Activated CD8-positive, alpha-beta T cell treated with anti-CD3 and anti-CD28 coated beads, Interleukin-2, amount 10 ng/mL, durations not matched to agents 7 days and 5 days (primary cell): ENCODE results near the gene GLB1L. TPM values are rescaled to one million over a fixed set of nuclear protein-coding genes. Genes with fewer than 3 reads are reported as not detected.

Experiments
- ATAC-seq: fragments of 150-1000 bp; cut with Tn5 transposase; one replicate; pipeline ENCODE4 v1.10.0; 2021; ENCODE audit warnings: moderate library complexity
- CTCF ChIA-PET: fragments of 350-600 bp; sonication (Branson Sonifier 250); formaldehyde crosslinking; loops from one replicate; lab custom pipeline; 2021; ENCODE audit warnings: antibody characterized with exemption; lab: Charles Lee
- POLR2A ChIA-PET: fragments of 350-600 bp; sonication (Branson Sonifier 250); formaldehyde crosslinking; loops from one replicate; lab custom pipeline; 2021; ENCODE audit warnings: antibody characterized with exemption; lab: Charles Lee
- DNase-seq: peaks from one replicate; pipeline ENCODE4 v3.0.0-alpha.2; 2020
- H3K27ac Mint-ChIP-seq: one replicate; pipeline ENCODE4 v1.8.0; 2021; ENCODE audit warnings: mild to moderate bottlenecking, mixed read lengths
- H3K27me3 Mint-ChIP-seq: one replicate; pipeline ENCODE4 v1.8.0; 2021; ENCODE audit warnings: low read depth, mixed read lengths
- H3K36me3 Mint-ChIP-seq: one replicate; pipeline ENCODE4 v1.8.0; 2021; ENCODE audit warnings: low read depth, mixed read lengths
- H3K4me1 Mint-ChIP-seq: one replicate; pipeline ENCODE4 v1.8.0; 2021; ENCODE audit warnings: low read depth, mixed read lengths
- H3K4me3 Mint-ChIP-seq: one replicate; pipeline ENCODE4 v1.8.0; 2021; ENCODE audit warnings: mild to moderate bottlenecking, mixed read lengths
- H3K9me3 Mint-ChIP-seq: one replicate; pipeline ENCODE4 v1.8.0; 2022; ENCODE audit warnings: mixed read lengths; ENCODE audit not compliant: insufficient read depth
- total RNA-seq, 2 experiments: library from RNA; stranded (reverse); gene quantifications; one replicate each; pipeline ENCODE4 v1.2.3, GENCODE V29; 2021

Gene GLB1L
- total RNA-seq, 2 experiments from 2014 or later = 3.4 to 4.0 TPM

- Mint-ChIP-seq H3K27me3 (no peaks in the 10 kb centered on the region), H3K4me3 (no peak overlapping the region), H3K9me3 (no peaks in the 10 kb centered on the region), H3K4me1 (peaks cover 53% of the 10 kb centered on the region), H3K36me3 (peaks cover 41% of the 10 kb centered on the region), H3K27ac (no peak overlapping the region)
- CTCF ChIA-PET = interaction anchor here (1.0 to 3.4 kb wide), 4 partner anchors 14 to 57 kb away, joined by 3 to 41 read pairs (median 5); partner anchors contain the start of genes NHEJ1 and SLC23A3
- ATAC-seq (no peak), DNase-seq (no peak)
- POLR2A ChIA-PET = interaction anchor here (0.6 kb wide), 1 partner anchor 804 kb away, joined by 3 read pairs; no protein-coding TSS in a partner anchor
Measured at GRCh38 chr2:219213486-219214071, 31.7 kb downstream of the GLB1L start.

- ATAC-seq (no peak), DNase-seq (no peak)
- H3K36me3 Mint-ChIP-seq = peaks cover 46% of the 10 kb centered on the region
- no peaks in the 10 kb centered on the region for H3K9me3 Mint-ChIP-seq
- ChIA-PET POLR2A (interaction anchor here (0.6 to 0.7 kb wide), 2 partner anchors 37 to 804 kb away, joined by 3 to 4 read pairs; partner anchors contain the start of gene CNPPD1), CTCF (interaction anchor here (1.0 to 3.4 kb wide), 6 partner anchors 15 to 216 kb away, joined by 3 to 41 read pairs (median 5); partner anchors contain the start of genes NHEJ1 and SLC23A3)
- no peak overlapping the region for H3K27ac Mint-ChIP-seq
- H3K27me3 Mint-ChIP-seq = no peaks in the 10 kb centered on the region
- peaks cover 57% of the 10 kb centered on the region for H3K4me1 Mint-ChIP-seq
- H3K4me3 Mint-ChIP-seq = no peak overlapping the region
Measured at GRCh38 chr2:219213026-219213415, 32.2 kb downstream of the GLB1L start.

GRCh38 chr2:219210886-219211362 lies 34.3 kb downstream of the GLB1L start:
- ATAC-seq (no peak), DNase-seq (no peak)
- ChIA-PET POLR2A (interaction anchor here (0.6 to 1.5 kb wide), 5 partner anchors 29 to 51 kb away, joined by 3 to 6 read pairs (median 4); partner anchors contain the start of gene CNPPD1), CTCF (interaction anchor here (0.6 to 3.8 kb wide), 17 partner anchors 9 to 84 kb away, joined by 3 to 41 read pairs (median 7); partner anchors contain the start of genes ABCB6, CNPPD1, NHEJ1 and SLC23A3)
- H3K27ac Mint-ChIP-seq = peak overlapping the region; percentile 81
- peaks cover 61% of the 10 kb centered on the region for H3K4me1 Mint-ChIP-seq
- no peak overlapping the region for H3K4me3 Mint-ChIP-seq
- H3K36me3 Mint-ChIP-seq = peaks cover 52% of the 10 kb centered on the region
- H3K9me3 Mint-ChIP-seq = no peaks in the 10 kb centered on the region
- H3K27me3 Mint-ChIP-seq = no peaks in the 10 kb centered on the region

DNA sequence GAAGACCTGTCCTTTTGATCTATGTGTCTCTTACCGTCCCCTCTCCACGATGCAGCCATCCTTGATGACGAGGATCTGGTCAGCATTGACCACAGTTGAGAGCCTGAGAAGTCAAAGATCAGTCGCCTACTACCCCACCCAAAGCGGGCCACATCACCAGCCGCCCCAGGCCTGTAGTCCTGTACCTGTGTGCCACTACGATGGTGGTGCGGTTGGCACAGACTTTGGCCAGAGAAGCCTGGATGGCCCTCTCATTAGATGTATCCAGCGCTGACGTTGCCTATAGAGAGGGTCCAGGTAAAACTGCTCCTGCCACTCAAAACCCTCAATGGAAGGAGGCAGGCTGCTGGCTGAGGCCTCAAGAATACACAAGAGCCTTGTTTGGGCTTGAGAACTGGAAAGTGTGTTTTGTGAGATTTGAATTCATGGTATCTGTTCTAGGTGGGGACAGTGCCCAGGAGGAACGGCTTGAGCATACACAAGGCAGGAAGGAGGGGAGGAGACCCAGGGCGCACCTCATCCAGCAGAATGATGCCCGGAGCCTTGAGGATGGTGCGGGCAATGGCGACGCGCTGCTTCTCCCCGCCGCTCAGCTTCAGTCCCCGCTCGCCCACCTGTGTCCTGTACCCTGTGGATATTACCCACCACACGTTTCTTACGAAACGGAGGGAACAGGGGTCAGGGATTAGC lies 34.9 kb downstream of the GLB1L start:
- Mint-ChIP-seq H3K4me1 (peaks cover 65% of the 10 kb centered on the region), H3K27ac (peak overlapping the region; percentile 81), H3K9me3 (no peaks in the 10 kb centered on the region), H3K27me3 (no peaks in the 10 kb centered on the region), H3K4me3 (no peak overlapping the region), H3K36me3 (peaks cover 52% of the 10 kb centered on the region)
- DNase-seq = no peak
- CTCF ChIA-PET = interaction anchor here (1.2 to 4.6 kb wide), 11 partner anchors 9 to 85 kb away, joined by 4 to 49 read pairs (median 11); partner anchors contain the start of genes ABCB6, CNPPD1, GLB1L and NHEJ1
- POLR2A ChIA-PET = interaction anchor here (1.6 to 5.3 kb wide), 2 partner anchors 34 to 37 kb away, joined by 7 to 49 read pairs; partner anchors contain the start of genes CNPPD1 and RETREG2
- ATAC-seq = no peak

DNA sequence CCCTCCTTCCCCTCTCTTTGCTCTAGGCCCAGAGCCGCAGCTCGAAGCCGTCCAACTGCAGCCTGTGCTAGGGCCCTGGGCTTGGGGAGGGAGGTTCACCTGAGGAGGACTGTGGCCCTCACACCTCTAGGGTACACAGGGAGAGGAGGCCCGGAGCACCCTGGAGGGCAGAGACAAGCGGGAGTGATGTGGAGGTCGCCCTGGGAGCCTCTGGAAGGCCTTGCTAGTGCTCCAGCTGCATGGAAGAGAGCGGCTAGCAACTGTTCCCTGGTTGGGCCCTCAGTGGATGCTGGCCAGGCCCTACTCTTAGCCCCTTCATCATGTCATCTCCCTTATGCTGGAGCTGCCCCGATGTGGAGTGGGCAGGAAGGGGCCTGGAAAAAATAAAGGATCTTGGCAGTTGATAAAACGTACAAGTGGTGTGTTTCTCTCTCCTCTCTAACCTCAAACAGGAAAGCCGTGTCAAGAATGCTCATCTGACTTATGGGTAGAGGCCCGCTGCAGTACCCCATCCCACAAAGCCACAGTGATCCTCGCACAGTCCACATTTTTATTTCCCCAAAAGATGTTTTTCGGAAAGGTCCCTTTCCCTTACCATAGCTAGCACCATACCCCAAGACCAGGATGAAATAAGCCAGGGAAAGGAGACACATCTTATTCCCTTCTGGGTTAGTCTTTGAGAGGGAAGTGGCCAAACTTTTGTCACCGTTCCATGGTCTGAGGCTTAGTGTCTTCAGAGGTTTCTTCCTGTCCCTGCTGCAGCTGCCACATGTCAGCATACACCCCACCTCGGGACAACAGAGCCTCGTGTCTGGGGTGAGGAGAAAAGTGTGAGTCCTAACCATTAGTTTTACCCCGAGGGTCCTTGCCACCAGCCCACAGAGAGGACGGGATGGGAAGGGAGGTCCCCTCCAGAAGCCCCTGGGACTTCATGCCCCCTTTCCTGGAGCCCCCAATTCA lies 35.7 kb downstream of the GLB1L start:
- Mint-ChIP-seq H3K27me3 (no peaks in the 10 kb centered on the region), H3K36me3 (peaks cover 53% of the 10 kb centered on the region), H3K4me3 (peak overlapping the region; percentile 86), H3K9me3 (peaks cover 3% of the 10 kb centered on the region), H3K4me1 (peaks cover 63% of the 10 kb centered on the region), H3K27ac (peak overlapping the region; percentile 81)
- ATAC-seq = no peak
- POLR2A ChIA-PET = interaction anchor here (0.9 to 5.3 kb wide), 8 partner anchors 9 to 45 kb away, joined by 3 to 49 read pairs (median 5); partner anchors contain the start of genes ABCB6, CNPPD1, GLB1L and RETREG2
- DNase-seq = no peak
- CTCF ChIA-PET = interaction anchor here (0.7 to 4.6 kb wide), 10 partner anchors 10 to 86 kb away, joined by 3 to 49 read pairs (median 8); partner anchors contain the start of genes ABCB6, CNPPD1, GLB1L and NHEJ1

DNA sequence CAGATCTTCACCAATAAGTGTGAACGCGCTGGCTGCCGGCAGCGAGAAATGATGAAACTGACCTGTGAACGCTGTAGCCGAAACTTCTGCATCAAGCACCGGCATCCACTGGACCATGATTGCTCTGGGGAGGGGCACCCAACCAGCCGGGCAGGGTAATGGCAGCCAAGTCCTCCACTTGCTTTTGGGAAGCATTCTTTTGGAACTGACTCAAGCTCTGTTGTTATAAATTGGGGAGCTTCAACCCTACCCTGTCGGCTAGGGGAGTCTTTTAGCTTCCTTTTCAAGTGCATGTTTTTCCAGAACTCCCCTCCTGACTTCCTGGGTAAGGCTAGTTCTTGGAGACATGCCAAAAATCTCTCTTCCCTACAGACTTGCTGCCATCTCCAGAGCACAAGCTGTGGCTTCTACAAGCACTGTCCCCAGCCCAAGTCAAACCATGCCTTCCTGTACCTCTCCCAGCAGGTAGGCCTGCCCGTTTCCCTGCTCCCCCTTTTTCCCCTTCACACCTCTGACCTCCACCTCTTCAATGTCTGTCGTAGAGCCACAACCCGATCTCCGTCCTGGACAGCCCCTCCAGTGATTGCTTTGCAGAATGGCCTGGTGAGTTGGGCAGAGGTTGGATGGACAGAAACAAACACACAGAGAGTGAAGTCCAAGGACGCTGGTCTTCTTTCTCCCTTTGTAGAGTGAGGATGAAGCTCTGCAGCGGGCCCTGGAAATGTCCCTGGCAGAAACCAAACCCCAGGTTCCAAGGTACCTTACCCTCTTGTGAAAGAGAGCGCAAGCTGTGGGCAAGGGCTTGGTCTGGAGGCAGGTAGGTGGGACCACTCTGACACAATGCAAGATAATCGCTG lies 37.1 kb downstream of the GLB1L start:
- POLR2A ChIA-PET = interaction anchor here (1.2 to 5.3 kb wide), 10 partner anchors 26 to 46 kb away, joined by 3 to 49 read pairs (median 6); partner anchors contain the start of genes CNPPD1, GLB1L, RETREG2 and STK16
- Mint-ChIP-seq H3K4me1 (peaks cover 63% of the 10 kb centered on the region), H3K4me3 (peak overlapping the region; percentile 86), H3K27me3 (no peaks in the 10 kb centered on the region), H3K9me3 (peaks cover 5% of the 10 kb centered on the region), H3K36me3 (peaks cover 54% of the 10 kb centered on the region), H3K27ac (peak overlapping the region; percentile 96)
- DNase-seq (no peak), ATAC-seq (no peak)
- CTCF ChIA-PET = interaction anchor here (0.7 to 4.6 kb wide), 10 partner anchors 12 to 156 kb away, joined by 3 to 49 read pairs (median 8); partner anchors contain the start of genes ABCB6, CNPPD1, GLB1L and NHEJ1

DNA sequence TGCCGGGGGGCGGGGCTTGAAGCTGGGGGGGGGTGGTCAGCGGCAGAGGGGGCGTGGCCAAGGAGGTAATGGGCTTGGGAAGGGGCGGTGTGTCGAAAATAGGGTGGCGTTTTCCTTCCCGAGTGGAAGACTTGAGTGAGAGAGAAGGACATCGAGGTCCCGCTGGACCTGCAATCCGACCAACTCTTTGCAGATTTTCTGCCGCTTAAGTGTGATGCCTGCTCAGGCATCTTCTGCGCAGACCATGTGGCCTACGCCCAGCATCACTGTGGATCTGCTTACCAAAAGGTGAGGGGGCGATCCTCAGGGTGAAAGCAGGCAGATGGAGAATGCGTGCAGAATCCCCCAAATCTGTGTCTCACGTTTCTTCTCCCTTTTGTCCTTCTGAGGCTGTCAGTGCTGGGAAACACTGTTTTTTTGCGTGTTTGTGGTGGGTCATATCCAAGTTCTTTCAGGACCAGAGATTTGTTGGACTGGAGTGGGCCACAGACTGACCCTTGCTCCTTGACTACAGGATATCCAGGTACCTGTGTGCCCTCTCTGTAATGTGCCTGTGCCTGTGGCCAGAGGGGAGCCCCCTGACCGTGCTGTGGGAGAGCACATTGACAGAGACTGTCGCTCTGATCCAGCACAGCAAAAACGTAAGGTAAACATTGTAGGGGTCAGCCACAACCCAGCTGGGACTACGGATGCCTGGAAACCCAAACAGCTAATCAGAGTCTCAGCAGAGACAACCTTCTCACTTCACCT lies 37.9 kb downstream of the GLB1L start:
- Mint-ChIP-seq H3K27me3 (no peaks in the 10 kb centered on the region), H3K36me3 (peaks cover 52% of the 10 kb centered on the region), H3K9me3 (peaks cover 5% of the 10 kb centered on the region), H3K4me3 (peak overlapping the region; percentile 86), H3K27ac (peak overlapping the region; percentile 96), H3K4me1 (peaks cover 62% of the 10 kb centered on the region)
- POLR2A ChIA-PET = interaction anchor here (0.7 to 5.3 kb wide), 12 partner anchors 12 to 47 kb away, joined by 3 to 49 read pairs (median 7); partner anchors contain the start of genes ANKZF1, ATG9A, CNPPD1 and GLB1L
- DNase-seq (no peak), ATAC-seq (no peak)
- CTCF ChIA-PET = interaction anchor here (1.0 to 4.6 kb wide), 10 partner anchors 10 to 181 kb away, joined by 3 to 49 read pairs (median 12); partner anchors contain the start of genes CNPPD1, NHEJ1 and SLC23A3

GRCh38 chr2:219206328-219207133 lies 38.7 kb downstream of the GLB1L start, which contains the start of gene ZFAND2B:
ZFAND2B (plus strand) TSS chr2:219206782; CDS start chr2:219206988, 206 bp downstream.
- Mint-ChIP-seq H3K4me3 (peak within 1 kb of the TSS; percentile 86), H3K9me3 (peaks cover 5% of the 10 kb centered on the region), H3K4me1 (peaks cover 57% of the 10 kb centered on the region), H3K36me3 (peaks cover 49% of the 10 kb centered on the region), H3K27ac (peak within 1 kb of the TSS; percentile 96), H3K27me3 (no peaks in the 10 kb centered on the region)
- ChIA-PET POLR2A (interaction anchor here (0.6 to 5.3 kb wide), 19 partner anchors 9 to 76 kb away, joined by 3 to 49 read pairs (median 6); partner anchors contain the start of genes ABCB6, ANKZF1, ATG9A and CNPPD1), CTCF (interaction anchor here (0.8 to 4.6 kb wide), 17 partner anchors 10 to 330 kb away, joined by 3 to 49 read pairs (median 4); partner anchors contain the start of genes CNPPD1, DNAJB2, NHEJ1 and SLC23A3)
- DNase-seq (peak; percentile 95), ATAC-seq (peak; percentile 98)
